ENCODE results near the gene GALNT17.
"Not testable (repeated sequence)": the region's sequence is repeated elsewhere in the genome, so short reads cannot be mapped to it uniquely, and the experiment has no call there.

Gene GALNT17

DNA sequence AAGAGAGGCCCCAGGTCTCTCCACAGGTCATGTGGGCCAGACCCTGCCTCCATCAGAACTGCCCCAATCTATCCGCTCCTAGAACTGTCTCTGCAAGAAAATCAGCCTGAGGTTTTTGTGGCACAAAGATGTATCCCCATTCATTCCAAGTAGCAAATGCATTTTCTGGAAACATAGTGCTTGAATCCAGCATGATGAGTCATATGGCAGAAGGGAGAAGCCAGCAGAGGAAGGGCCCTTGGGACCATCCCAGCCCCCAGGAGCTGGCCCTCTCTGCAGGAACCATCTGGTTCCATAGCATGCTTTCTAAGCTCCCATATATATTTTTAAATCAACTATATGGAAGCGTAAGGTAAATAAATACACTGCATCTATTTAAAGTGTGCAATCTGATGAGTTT, 563.2 kb downstream of the GALNT17 start:
- no peak for DNase-seq (ENCODE audit: low read depth)

DNA sequence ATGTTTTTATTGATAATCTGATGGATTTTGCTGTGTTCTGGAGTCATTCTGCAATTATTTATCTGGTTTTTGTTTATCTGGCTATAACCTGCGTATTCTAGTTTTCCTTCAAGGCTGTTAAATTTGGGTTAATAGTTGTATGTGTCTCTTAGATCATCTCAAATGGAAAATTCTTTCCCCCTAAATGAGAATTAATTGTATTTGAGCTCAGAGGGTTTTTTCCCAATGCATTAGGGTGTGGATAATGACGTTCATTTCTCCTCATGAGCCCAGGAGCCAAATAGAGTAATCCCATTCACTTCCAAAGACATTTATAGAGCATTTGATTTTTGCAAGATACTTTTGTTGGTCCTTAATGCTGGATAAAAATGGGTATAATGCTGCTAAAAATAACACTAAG, 564.6 kb downstream of the GALNT17 start:
- DNase-seq (ENCODE audit: low read depth), result no peak

GRCh38 chr7:71697400-71697799, 565.5 kb downstream of the GALNT17 start:
- no peak for DNase-seq (ENCODE audit: low read depth)

- DNase-seq (ENCODE audit: low read depth), result no peak
Observed at GRCh38 chr7:71705217-71705616, 573.3 kb downstream of the GALNT17 start.

DNA sequence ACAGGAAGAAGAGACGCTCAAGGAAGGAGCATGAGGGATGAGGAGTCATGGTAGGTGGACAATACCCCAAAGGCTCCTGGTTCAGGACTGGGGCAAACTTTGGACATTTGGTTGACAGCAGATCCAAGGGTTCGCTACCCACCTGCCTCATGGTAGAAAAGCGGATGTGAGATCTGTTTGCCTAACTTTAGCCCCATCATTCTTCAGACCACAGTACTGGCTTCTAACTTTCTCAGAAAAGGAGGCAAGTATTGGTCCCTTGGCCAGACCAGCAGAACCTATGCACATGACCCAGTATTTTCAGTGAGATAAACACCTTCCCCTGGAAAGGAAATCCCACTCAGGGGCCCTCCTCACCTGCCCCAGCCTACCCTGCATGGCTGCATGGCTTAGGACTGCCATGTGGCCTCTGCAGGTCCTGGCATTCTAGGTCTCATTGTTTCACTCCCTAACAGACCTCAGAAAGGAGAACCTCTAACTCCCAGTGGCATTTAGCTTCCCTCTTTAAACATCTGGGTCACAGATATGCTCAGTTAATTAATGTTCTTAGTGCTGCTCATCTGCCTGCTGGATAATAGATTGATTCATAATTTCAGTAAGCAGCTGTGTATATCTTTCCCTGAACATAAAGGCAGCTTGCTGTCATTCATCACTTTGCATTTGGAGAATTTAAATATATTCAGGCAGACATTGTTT, 574.1 kb downstream of the GALNT17 start:
- DNase-seq (ENCODE audit: low read depth), result no peak

DNA sequence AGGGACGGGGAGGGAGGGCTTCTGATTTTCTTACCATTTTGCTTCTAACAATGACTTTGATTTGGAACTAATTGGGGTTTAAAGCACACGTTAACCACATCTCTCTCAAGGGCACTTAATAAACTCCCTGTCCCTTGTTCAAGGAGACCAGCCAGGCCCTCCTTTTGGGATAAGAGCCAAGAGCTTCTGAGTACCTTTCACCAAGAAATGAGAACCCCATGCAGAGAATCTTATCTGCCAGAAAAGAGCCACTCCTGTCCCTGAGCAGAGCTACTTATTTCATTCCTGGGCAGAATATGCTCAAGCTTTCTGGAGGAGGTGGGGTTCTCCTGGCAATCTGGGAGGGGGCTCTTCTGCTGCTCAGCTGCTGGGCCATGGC, 574.6 kb downstream of the GALNT17 start:
- no peak for DNase-seq (ENCODE audit: low read depth)

GRCh38 chr7:71707041-71707440, 575.1 kb downstream of the GALNT17 start:
- DNase-seq (ENCODE audit: low read depth), result no peak

GRCh38 chr7:71708710-71709109, 576.8 kb downstream of the GALNT17 start:
- DNase-seq (ENCODE audit: low read depth), result no peak

GRCh38 chr7:71710442-71710841, 578.5 kb downstream of the GALNT17 start:
- no peak for DNase-seq (ENCODE audit: low read depth)

- no peak for DNase-seq (ENCODE audit: low read depth)
Observed at GRCh38 chr7:71712653-71713180, 580.8 kb downstream of the GALNT17 start.

DNA sequence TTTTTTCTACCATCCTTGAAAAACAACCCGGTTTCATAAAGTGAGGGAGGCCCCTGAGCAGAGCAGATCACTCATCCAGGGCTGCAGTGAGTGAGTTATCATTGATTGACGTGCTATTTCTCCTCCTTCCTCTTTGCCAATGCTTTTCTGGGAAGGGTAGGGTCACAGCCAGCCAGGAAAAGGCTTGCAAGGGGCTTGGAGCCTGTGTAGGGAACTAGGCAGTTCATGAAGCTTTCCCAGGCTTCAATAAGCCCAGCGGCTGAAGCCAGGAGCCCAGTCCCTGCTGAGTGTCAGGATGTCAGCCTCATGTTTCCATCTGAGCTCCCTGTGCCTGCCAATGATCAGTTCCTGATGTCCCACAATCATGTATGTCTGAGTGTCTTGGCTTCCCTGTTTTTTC, 584.7 kb downstream of the GALNT17 start:
- DNase-seq (ENCODE audit: low read depth), result no peak

GRCh38 chr7:71718563-71718962, 586.6 kb downstream of the GALNT17 start:
- no peak for DNase-seq (ENCODE audit: low read depth)

GRCh38 chr7:71721742-71722141, 589.8 kb downstream of the GALNT17 start:
- DNase-seq (ENCODE audit: low read depth), result no peak

DNA sequence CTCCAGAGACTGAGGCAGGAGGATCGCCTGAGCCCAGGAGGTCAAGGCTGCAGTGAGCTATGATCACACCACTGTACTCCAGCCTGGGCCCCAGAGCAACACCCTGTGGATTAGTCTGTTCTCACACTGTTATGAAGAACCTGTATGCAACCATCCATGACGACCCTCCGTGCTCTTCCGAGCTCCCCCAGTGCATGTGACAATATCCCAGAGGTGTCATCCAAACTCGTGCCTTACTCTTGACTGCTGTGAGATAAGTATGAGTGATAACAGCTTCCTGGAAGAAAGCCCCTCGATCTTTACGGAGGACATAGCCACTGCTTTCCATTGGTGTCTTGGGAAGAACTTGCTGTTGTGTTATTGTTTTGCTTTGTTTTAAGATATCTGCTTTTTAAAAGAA, 591.9 kb downstream of the GALNT17 start:
- DNase-seq (ENCODE audit: low read depth), result no peak

GRCh38 chr7:71727347-71727746, 595.4 kb downstream of the GALNT17 start:
- no peak for DNase-seq (ENCODE audit: low read depth)

GRCh38 chr7:71731740-71732139, 599.8 kb downstream of the GALNT17 start:
- DNase-seq (ENCODE audit: low read depth), result no peak

GRCh38 chr7:71733107-71733870, 601.3 kb downstream of the GALNT17 start:
- peak; percentile 39 for DNase-seq (ENCODE audit: low read depth)

GRCh38 chr7:71735961-71736556, 604.1 kb downstream of the GALNT17 start:
- peak; percentile 36 for DNase-seq (ENCODE audit: low read depth)

GRCh38 chr7:71737931-71738540, 606.1 kb downstream of the GALNT17 start:
- DNase-seq (ENCODE audit: low read depth), result not testable (repeated sequence)

GRCh38 chr7:71739520-71740173, 607.7 kb downstream of the GALNT17 start:
- DNase-seq (ENCODE audit: low read depth), result no peak

DNA sequence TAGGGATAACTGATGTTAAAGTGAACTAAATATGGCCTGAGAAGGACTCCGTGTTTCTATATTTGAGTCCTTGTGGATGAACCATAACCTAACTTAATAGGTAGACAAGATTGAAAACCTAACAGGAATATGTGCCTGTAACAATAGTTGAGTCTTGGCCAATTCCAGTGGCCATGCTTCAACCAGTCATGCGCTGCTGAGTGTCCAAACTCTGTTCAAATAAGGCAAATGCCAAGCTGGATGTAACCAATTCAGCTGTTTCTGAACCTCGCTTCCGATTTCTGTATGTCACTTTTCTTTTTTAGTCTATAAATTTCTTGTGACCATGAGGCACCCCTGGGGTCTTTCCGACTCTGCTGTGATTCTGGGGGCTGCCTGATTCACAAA, 608.2 kb downstream of the GALNT17 start:
- no peak for DNase-seq (ENCODE audit: low read depth)

GRCh38 chr7:71746006-71746405, 614.1 kb downstream of the GALNT17 start:
- no peak for DNase-seq (ENCODE audit: low read depth)
